Keratinocyte (primary cell): ENCODE measurements around the gene MYO9A. TPM values are rescaled to one million over a fixed set of nuclear protein-coding genes. Genes with fewer than 3 reads are reported as not detected.
"Not testable (repeated sequence)": the region's sequence is repeated elsewhere in the genome, so short reads cannot be mapped to it uniquely, and the experiment has no call there.

Experiments
- DNase-seq: peaks from one replicate; pipeline ENCODE4 v3.0.0-alpha.2; 2011; ENCODE audit warnings: low read depth, missing footprints, low spot score
- FAIRE-seq: peaks from 2 replicates; lab custom pipeline; 2011; peaks lifted over from hg19 to GRCh38; lab: Jason Lieb, UNC
- H2AFZ ChIP-seq: 2 replicates; pipeline ENCODE4 v1.6.0; 2012; ENCODE audit warnings: low read length, control low read depth, inconsistent platforms; ENCODE audit not compliant: control insufficient read depth
- H3K27ac ChIP-seq: 2 replicates; pipeline ENCODE4 v1.5.1; 2011; ENCODE audit warnings: low read length; ENCODE audit not compliant: control insufficient read depth, insufficient read depth
- H3K27me3 ChIP-seq: 3 replicates; pipeline ENCODE4 v1.6.0; 2011; ENCODE audit warnings: low read length; ENCODE audit not compliant: control insufficient read depth, insufficient read depth; ENCODE audit errors: extremely low read depth
- H3K36me3 ChIP-seq, 2 experiments: 2 replicates in 1 of 2; 3 replicates in 1 of 2; pipeline ENCODE4 v1.5.1; 2011; ENCODE audit warnings: low read length in 2 of 2, mild to moderate bottlenecking in 1 of 2; ENCODE audit not compliant: control insufficient read depth in 2 of 2, insufficient read depth in 2 of 2; ENCODE audit errors: extremely low read depth in 1 of 2
- H3K4me1 ChIP-seq: 3 replicates; pipeline ENCODE4 v1.5.1; 2011; ENCODE audit warnings: low read length; ENCODE audit not compliant: control insufficient read depth, insufficient read depth; ENCODE audit errors: extremely low read depth
- H3K4me2 ChIP-seq: 3 replicates; pipeline ENCODE4 v1.6.0; 2011; ENCODE audit warnings: low read depth, low read length; ENCODE audit not compliant: control insufficient read depth, insufficient read depth; ENCODE audit errors: extremely low read depth
- H3K4me3 ChIP-seq, 3 experiments: fragments of 200-600 bp in 1 of 3; sonication (generic) in 1 of 3; 2 replicates in 2 of 3; 3 replicates in 1 of 3; pipeline ENCODE4 v1.5.1; 2011 to 2016; ENCODE audit warnings: low read length in 3 of 3, mild to moderate bottlenecking in 3 of 3, control low read depth in 2 of 3, inconsistent platforms in 1 of 3, low read depth in 1 of 3, mixed read lengths in 1 of 3, mixed run types in 1 of 3, moderate library complexity in 1 of 3; ENCODE audit not compliant: control insufficient read depth in 2 of 3, insufficient read depth in 2 of 3; ENCODE audit errors: extremely low read depth in 1 of 3
- H3K79me2 ChIP-seq: 2 replicates; pipeline ENCODE4 v1.6.0; 2012; ENCODE audit warnings: low read length; ENCODE audit not compliant: control insufficient read depth, insufficient read depth
- H3K9ac ChIP-seq: 3 replicates; pipeline ENCODE4 v1.6.0; 2011; ENCODE audit warnings: low read length; ENCODE audit not compliant: control insufficient read depth, insufficient read depth; ENCODE audit errors: extremely low read depth
- H3K9me1 ChIP-seq: 3 replicates; pipeline ENCODE4 v1.6.0; 2011; ENCODE audit warnings: low read length; ENCODE audit not compliant: control insufficient read depth, insufficient read depth; ENCODE audit errors: extremely low read depth
- H3K9me3 ChIP-seq: 2 replicates; pipeline ENCODE4 v1.5.1; 2012; ENCODE audit warnings: low read depth, low read length; ENCODE audit not compliant: control insufficient read depth
- H4K20me1 ChIP-seq: 3 replicates; pipeline ENCODE4 v1.6.0; 2011; ENCODE audit warnings: low read length; ENCODE audit not compliant: control insufficient read depth, insufficient read depth; ENCODE audit errors: extremely low read depth
- CTCF ChIP-seq, 3 experiments: IDR thresholded peaks in 1 of 3; conservative IDR thresholded peaks in 1 of 3; optimal IDR thresholded peaks in 1 of 3; 2 replicates in 2 of 3; 3 replicates in 1 of 3; pipeline versions ENCODE3 to v1.5.1; 2011; ENCODE audit warnings: low read length in 3 of 3, mild to moderate bottlenecking in 3 of 3, moderate library complexity in 2 of 3, control low read depth in 1 of 3, inconsistent platforms in 1 of 3; ENCODE audit not compliant: insufficient read depth in 2 of 3; ENCODE audit errors: extremely low read depth in 1 of 3
- EZH2 ChIP-seq: IDR thresholded peaks from one replicate; pipeline ENCODE4 v1.6.1; 2012; ENCODE audit warnings: inconsistent platforms, mild to moderate bottlenecking, low read length, moderate library complexity
- dilution Hi-C: fragments of 300-500 bp; cut with MboI; formaldehyde crosslinking; loops from one replicate; pipeline ENCODE4 v1.7.0; 2020; ENCODE audit warnings: low sequenced_read_pairs; ENCODE audit not compliant: extremely low pct_ligation_motif_present
- polyA plus RNA-seq, 5 experiments: library from polyadenylated mRNA; depleted of rRNA in 3 of 5; stranded (reverse) in 3 of 5; stranded (forward) in 1 of 5; unstranded in 1 of 5; fragments of >200 nt; gene quantifications; 1 replicate in 1 of 5; 2 replicates in 3 of 5; 3 replicates in 1 of 5; pipeline versions ENCODE4 v1.2.1 to v1.2.3, GENCODE V29; 2011 to 2012; ENCODE audit warnings: missing spikeins in 2 of 5, low read depth in 1 of 5, low replicate concordance in 1 of 5

Gene MYO9A
- polyA plus RNA-seq, 1 donor (not counting 4 experiments of a cell fraction or from before 2014, with no cell fraction given): 10.6 TPM

- H3K36me3 ChIP-seq: peaks cover 0 to 2% of the 10 kb centered on the region in 2 experiments
- no peak for DNase-seq
- no peak overlapping the region for H3K9ac ChIP-seq
- H3K27ac ChIP-seq: no peak overlapping the region
- FAIRE-seq: no peak
- dilution Hi-C loops: no loop called here
- no peak overlapping the region for H3K4me2 ChIP-seq
- no peaks in the 10 kb centered on the region for H3K4me1 ChIP-seq
- H3K4me3 ChIP-seq: no peak overlapping the region
- H4K20me1 ChIP-seq: no peaks in the 10 kb centered on the region
- H2AFZ ChIP-seq: no peak overlapping the region
- no peaks in the 10 kb centered on the region for H3K27me3 ChIP-seq
- TF ChIP-seq EZH2: no peak
- H3K79me2 ChIP-seq: no peaks in the 10 kb centered on the region
- H3K9me1 ChIP-seq: no peaks in the 10 kb centered on the region
- H3K9me3 ChIP-seq: no peaks in the 10 kb centered on the region
Observed at GRCh38 chr15:71999807-72000206, 118.1 kb downstream of the MYO9A start.

- FAIRE-seq, H3K36me3 ChIP-seq, DNase-seq, H4K20me1 ChIP-seq, dilution Hi-C loops, H3K4me3 ChIP-seq, H3K4me2 ChIP-seq, H3K27me3 ChIP-seq, H3K27ac ChIP-seq, H3K9ac ChIP-seq, H2AFZ ChIP-seq, H3K79me2 ChIP-seq, H3K9me3 ChIP-seq, H3K4me1 ChIP-seq, H3K9me1 ChIP-seq: not testable (repeated sequence)
Observed at GRCh38 chr15:71998717-71999116, 119.2 kb downstream of the MYO9A start.

GRCh38 chr15:71997691-71998090 is 120.3 kb downstream of the MYO9A start:
- Histone ChIP-seq H3K36me3 (peaks cover 0 to 2% of the 10 kb centered on the region in 2 experiments), H3K27ac (no peak overlapping the region), H3K4me3 (no peak overlapping the region), H3K79me2 (no peaks in the 10 kb centered on the region), H3K9me1 (no peaks in the 10 kb centered on the region), H3K4me2 (no peak overlapping the region), H3K9ac (no peak overlapping the region), H2AFZ (no peak overlapping the region), H4K20me1 (no peaks in the 10 kb centered on the region), H3K9me3 (no peaks in the 10 kb centered on the region), H3K4me1 (no peaks in the 10 kb centered on the region), H3K27me3 (no peaks in the 10 kb centered on the region)
- DNase-seq (no peak), FAIRE-seq (no peak)
- TF ChIP-seq EZH2 (no peak), CTCF (optimal IDR thresholded peaks at IDR 0.05 in 1 of 3, IDR thresholded peaks at IDR 0.05 in 1 of 3, conservative IDR thresholded peaks at IDR 0.05 in 1 of 3; ENCODE audit: extremely low read depth in 1 of 3, insufficient read depth in 2 of 3, low read length in 3 of 3) (no peak)
- dilution Hi-C loops: no loop called here
